ENCODE results near the gene LRRC10B.

- TF ChIP-seq, protein P1, sequence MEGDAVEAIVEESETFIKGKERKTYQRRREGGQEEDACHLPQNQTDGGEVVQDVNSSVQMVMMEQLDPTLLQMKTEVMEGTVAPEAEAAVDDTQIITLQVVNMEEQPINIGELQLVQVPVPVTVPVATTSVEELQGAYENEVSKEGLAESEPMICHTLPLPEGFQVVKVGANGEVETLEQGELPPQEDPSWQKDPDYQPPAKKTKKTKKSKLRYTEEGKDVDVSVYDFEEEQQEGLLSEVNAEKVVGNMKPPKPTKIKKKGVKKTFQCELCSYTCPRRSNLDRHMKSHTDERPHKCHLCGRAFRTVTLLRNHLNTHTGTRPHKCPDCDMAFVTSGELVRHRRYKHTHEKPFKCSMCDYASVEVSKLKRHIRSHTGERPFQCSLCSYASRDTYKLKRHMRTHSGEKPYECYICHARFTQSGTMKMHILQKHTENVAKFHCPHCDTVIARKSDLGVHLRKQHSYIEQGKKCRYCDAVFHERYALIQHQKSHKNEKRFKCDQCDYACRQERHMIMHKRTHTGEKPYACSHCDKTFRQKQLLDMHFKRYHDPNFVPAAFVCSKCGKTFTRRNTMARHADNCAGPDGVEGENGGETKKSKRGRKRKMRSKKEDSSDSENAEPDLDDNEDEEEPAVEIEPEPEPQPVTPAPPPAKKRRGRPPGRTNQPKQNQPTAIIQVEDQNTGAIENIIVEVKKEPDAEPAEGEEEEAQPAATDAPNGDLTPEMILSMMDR (IDR thresholded peaks at IDR 0.05; ENCODE audit: low read length) = no peak
- TF ChIP-seq EZH2 (IDR thresholded peaks at IDR 0.05; ENCODE audit: borderline replicate concordance, low read length) = no peak
Observed at GRCh38 chr11:61551634-61552033, 43.1 kb downstream of the LRRC10B start.
